GM23338 (cell line): ENCODE measurements around the gene CCR7.

Source experiments
- EZH2 ChIP-seq: fragments of 200-600 bp; sonication (generic); IDR thresholded peaks from one replicate; pipeline ENCODE4 v1.8.0; 2017; ENCODE audit warnings: antibody characterized with exemption, mild to moderate bottlenecking, low read depth; ENCODE audit not compliant: unreplicated experiment
- POLR2AphosphoS5 ChIP-seq: IDR thresholded peaks from 2 replicates; pipeline ENCODE4 v1.6.1; 2016; ENCODE audit warnings: antibody characterized with exemption, low read depth
- ZNF114 ChIP-seq: fragments of 250-450 bp; sonication (Bioruptor Pico); IDR thresholded peaks from 2 replicates; pipeline ENCODE4 v1.5.0; 2020; ENCODE audit warnings: mild to moderate bottlenecking, moderate library complexity
- TF ChIP-seq, protein P1 (sequence below), 2 experiments: fragments of 200-600 bp in 1 of 2; sonication (generic) in 1 of 2; conservative IDR thresholded peaks; 2 replicates each; pipeline versions ENCODE4 v1.5.1 to v1.6.1; 2016 to 2017; ENCODE audit warnings: antibody characterized with exemption in 2 of 2, low read depth in 2 of 2, mild to moderate bottlenecking in 2 of 2, moderate library complexity in 1 of 2
- TF ChIP-seq, protein P2 (sequence below): IDR thresholded peaks from 2 replicates; pipeline ENCODE4 v1.6.1; 2016; ENCODE audit warnings: antibody characterized with exemption
- TF ChIP-seq, protein P3 (sequence below): IDR thresholded peaks from one replicate; pipeline ENCODE4 v1.6.1; 2018; ENCODE audit warnings: antibody characterized with exemption; ENCODE audit not compliant: unreplicated experiment

DNA sequence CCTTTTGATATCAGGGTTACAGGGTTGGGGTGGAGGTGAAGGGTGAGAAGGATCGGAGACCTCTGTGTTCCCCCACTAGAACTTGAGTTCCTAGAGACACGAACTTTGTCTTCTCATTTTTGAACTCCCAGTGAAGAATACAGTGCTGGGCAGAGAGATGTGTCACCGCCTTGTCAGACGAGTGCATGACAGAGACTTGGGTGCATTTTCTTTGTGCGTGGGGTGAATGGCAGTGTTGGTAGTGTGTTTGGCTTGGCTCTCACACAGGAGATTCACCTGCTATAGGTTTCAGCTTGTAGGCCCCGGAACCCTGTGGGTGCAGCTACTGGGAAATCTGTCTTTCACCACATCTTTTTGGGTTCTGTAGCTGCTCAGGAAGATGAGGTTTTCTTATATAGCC lies 40.0 kb upstream of the CCR7 start:
- TF ChIP-seq, protein P1, sequence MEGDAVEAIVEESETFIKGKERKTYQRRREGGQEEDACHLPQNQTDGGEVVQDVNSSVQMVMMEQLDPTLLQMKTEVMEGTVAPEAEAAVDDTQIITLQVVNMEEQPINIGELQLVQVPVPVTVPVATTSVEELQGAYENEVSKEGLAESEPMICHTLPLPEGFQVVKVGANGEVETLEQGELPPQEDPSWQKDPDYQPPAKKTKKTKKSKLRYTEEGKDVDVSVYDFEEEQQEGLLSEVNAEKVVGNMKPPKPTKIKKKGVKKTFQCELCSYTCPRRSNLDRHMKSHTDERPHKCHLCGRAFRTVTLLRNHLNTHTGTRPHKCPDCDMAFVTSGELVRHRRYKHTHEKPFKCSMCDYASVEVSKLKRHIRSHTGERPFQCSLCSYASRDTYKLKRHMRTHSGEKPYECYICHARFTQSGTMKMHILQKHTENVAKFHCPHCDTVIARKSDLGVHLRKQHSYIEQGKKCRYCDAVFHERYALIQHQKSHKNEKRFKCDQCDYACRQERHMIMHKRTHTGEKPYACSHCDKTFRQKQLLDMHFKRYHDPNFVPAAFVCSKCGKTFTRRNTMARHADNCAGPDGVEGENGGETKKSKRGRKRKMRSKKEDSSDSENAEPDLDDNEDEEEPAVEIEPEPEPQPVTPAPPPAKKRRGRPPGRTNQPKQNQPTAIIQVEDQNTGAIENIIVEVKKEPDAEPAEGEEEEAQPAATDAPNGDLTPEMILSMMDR (conservative IDR thresholded peaks at IDR 0.05; ENCODE audit: low read depth in 2 of 2), result no peak
- no peak for TF ChIP-seq EZH2
- no peak for TF ChIP-seq POLR2AphosphoS5
- TF ChIP-seq, protein P2, sequence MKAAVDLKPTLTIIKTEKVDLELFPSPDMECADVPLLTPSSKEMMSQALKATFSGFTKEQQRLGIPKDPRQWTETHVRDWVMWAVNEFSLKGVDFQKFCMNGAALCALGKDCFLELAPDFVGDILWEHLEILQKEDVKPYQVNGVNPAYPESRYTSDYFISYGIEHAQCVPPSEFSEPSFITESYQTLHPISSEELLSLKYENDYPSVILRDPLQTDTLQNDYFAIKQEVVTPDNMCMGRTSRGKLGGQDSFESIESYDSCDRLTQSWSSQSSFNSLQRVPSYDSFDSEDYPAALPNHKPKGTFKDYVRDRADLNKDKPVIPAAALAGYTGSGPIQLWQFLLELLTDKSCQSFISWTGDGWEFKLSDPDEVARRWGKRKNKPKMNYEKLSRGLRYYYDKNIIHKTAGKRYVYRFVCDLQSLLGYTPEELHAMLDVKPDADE, result no peak
- TF ChIP-seq, protein P3, sequence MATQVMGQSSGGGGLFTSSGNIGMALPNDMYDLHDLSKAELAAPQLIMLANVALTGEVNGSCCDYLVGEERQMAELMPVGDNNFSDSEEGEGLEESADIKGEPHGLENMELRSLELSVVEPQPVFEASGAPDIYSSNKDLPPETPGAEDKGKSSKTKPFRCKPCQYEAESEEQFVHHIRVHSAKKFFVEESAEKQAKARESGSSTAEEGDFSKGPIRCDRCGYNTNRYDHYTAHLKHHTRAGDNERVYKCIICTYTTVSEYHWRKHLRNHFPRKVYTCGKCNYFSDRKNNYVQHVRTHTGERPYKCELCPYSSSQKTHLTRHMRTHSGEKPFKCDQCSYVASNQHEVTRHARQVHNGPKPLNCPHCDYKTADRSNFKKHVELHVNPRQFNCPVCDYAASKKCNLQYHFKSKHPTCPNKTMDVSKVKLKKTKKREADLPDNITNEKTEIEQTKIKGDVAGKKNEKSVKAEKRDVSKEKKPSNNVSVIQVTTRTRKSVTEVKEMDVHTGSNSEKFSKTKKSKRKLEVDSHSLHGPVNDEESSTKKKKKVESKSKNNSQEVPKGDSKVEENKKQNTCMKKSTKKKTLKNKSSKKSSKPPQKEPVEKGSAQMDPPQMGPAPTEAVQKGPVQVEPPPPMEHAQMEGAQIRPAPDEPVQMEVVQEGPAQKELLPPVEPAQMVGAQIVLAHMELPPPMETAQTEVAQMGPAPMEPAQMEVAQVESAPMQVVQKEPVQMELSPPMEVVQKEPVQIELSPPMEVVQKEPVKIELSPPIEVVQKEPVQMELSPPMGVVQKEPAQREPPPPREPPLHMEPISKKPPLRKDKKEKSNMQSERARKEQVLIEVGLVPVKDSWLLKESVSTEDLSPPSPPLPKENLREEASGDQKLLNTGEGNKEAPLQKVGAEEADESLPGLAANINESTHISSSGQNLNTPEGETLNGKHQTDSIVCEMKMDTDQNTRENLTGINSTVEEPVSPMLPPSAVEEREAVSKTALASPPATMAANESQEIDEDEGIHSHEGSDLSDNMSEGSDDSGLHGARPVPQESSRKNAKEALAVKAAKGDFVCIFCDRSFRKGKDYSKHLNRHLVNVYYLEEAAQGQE, result no peak
- no peak for TF ChIP-seq ZNF114
